SK-N-MC (cell line): ENCODE results near the gene NPBWR2.

Experiments used
- DNase-seq: peaks from one replicate; pipeline ENCODE4 v3.0.0-alpha.2; 2011; ENCODE audit warnings: low read depth, low spot score
- H3K27ac ChIP-seq: fragments of 200-600 bp; sonication (generic); 2 replicates; pipeline ENCODE4 v1.5.1; 2016; ENCODE audit warnings: mixed run types
- H3K36me3 ChIP-seq: fragments of 200-600 bp; sonication (generic); 2 replicates; pipeline ENCODE4 v1.6.1; 2017; ENCODE audit warnings: antibody characterized with exemption, low read length, mixed read lengths; ENCODE audit not compliant: insufficient read depth
- H3K4me3 ChIP-seq: fragments of 200-600 bp; sonication (generic); 2 replicates; pipeline ENCODE4 v1.5.1; 2016
- H3K9ac ChIP-seq: fragments of 200-600 bp; sonication (generic); 2 replicates; pipeline ENCODE4 v1.8.0; 2017; ENCODE audit warnings: mixed run types, mixed read lengths; ENCODE audit not compliant: insufficient read length
- H3K9me3 ChIP-seq: fragments of 200-600 bp; sonication (generic); 2 replicates; pipeline ENCODE4 v1.6.1; 2017; ENCODE audit warnings: low read depth, mild to moderate bottlenecking, antibody characterized with exemption, low read length, moderate library complexity, mixed read lengths
- EZH2 ChIP-seq: fragments of 200-600 bp; sonication (generic); IDR thresholded peaks from one replicate; pipeline ENCODE4 v1.6.1; 2017; ENCODE audit warnings: antibody characterized with exemption
- FOXP2 ChIP-seq: optimal IDR thresholded peaks from 2 replicates; pipeline ENCODE3; 2011; ENCODE audit warnings: mild to moderate bottlenecking, moderate library complexity; ENCODE audit not compliant: insufficient read depth; ENCODE audit errors: extremely low read length, control extremely low read depth
- POLR2AphosphoS5 ChIP-seq: IDR thresholded peaks from 2 replicates; pipeline ENCODE4 v1.6.1; 2012; ENCODE audit warnings: mild to moderate bottlenecking, low read depth, low read length, borderline replicate concordance

Gene NPBWR2

DNA sequence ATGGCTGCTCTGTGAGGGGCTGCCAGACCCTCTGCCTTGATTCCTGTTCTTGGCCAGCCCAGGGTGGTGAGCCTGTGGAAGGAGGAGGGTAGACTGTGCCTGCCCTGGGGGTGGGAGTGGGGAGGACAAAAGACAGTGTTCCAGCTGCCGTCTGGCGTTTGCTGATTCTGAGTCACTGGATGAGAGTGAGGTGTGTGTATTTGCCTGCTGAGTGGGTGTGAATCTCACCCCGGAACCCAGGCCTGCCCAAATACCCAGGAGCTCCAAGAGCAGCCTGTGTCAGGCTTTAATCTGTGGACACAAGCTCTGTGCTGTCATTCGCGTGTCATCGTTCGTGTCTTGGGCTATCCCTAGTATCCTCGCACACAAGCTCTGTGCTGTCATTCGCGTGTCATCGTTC lies 20.6 kb downstream of the NPBWR2 start:
- Histone ChIP-seq H3K4me3 (no peak overlapping the region), H3K27ac (no peak overlapping the region), H3K36me3 (no peaks in the 10 kb centered on the region), H3K9me3 (no peaks in the 10 kb centered on the region), H3K9ac (no peak overlapping the region)
- no peak for DNase-seq
- TF ChIP-seq EZH2 (no peak), POLR2AphosphoS5 (no peak), FOXP2 (no peak)

- no peak overlapping the region for H3K27ac ChIP-seq
- TF ChIP-seq POLR2AphosphoS5 (no peak), EZH2 (no peak), FOXP2 (no peak)
- no peaks in the 10 kb centered on the region for H3K36me3 ChIP-seq
- peak overlapping the region; percentile 82; the same call in 1 of the 2 replicates for H3K4me3 ChIP-seq
- no peaks in the 10 kb centered on the region for H3K9me3 ChIP-seq
- H3K9ac ChIP-seq, result no peak overlapping the region
- DNase-seq, result no peak
Observed at GRCh38 chr20:64084685-64085152, 22.6 kb downstream of the NPBWR2 start.

DNA sequence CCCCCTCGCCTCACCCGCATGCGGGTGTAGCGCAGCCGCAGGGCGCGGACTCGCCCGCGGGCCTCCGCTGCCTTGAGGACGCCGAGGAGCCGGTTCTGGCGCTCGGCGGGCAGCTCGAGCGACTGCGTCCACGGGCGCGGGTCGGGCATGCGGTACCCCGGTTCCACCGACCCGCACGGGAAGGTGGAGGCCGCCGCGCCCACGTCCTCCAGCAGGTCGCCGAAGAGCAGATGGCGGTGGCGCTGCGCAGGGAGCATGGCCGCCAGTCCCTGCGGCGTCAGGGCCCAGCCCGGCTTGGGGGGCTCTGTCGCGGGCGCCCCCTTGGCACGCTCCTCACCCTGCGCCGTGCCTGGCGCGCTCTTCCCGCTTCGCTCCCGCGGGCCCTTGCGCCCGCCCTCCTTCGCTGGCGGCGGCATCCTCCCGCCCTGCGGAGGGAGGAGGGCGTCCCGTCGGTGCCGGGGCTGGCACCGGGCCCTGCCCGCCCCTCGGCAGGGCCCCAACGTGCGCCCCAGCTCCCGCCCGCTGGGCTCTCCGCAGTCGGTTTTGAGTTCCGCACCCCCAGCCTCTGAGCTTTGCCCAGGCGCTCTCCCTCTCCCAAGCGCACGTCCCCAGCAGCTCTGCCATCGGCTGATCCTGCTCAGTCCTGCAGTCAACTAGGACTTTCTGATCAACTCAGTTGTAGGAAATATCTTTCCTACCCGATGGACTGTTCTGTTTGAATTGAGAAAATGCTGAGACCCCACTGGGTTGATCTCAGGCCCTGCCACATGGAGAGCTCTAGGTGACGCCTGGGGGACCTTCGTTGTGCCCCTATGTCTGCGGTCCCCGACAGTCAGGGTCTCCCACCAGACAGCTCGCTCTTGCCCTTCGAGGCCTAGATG lies 23.3 kb downstream of the NPBWR2 start, which contains the start of gene LKAAEAR1:
Gene LKAAEAR1 (minus strand): TSS at position 595 of the 881 bp plus-strand sequence. CDS start 179 bp downstream, at position 416.
- no peak for TF ChIP-seq POLR2AphosphoS5
- Histone ChIP-seq H3K27ac (no peak within 1 kb of the TSS), H3K4me3 (peak within 1 kb of the TSS; percentile 82), H3K9me3 (no peaks in the 10 kb centered on the region), H3K36me3 (no peaks in the 10 kb centered on the region), H3K9ac (no peak within 1 kb of the TSS)
- no peak for DNase-seq

- H3K9me3 ChIP-seq, result no peaks in the 10 kb centered on the region
- no peak for DNase-seq
- H3K9ac ChIP-seq, result no peak overlapping the region
- no peak for TF ChIP-seq POLR2AphosphoS5
- H3K4me3 ChIP-seq, result peak overlapping the region; percentile 82
- no peak overlapping the region for H3K27ac ChIP-seq
- H3K36me3 ChIP-seq, result no peaks in the 10 kb centered on the region
Observed at GRCh38 chr20:64083378-64083803, 24.0 kb downstream of the NPBWR2 start.

DNA sequence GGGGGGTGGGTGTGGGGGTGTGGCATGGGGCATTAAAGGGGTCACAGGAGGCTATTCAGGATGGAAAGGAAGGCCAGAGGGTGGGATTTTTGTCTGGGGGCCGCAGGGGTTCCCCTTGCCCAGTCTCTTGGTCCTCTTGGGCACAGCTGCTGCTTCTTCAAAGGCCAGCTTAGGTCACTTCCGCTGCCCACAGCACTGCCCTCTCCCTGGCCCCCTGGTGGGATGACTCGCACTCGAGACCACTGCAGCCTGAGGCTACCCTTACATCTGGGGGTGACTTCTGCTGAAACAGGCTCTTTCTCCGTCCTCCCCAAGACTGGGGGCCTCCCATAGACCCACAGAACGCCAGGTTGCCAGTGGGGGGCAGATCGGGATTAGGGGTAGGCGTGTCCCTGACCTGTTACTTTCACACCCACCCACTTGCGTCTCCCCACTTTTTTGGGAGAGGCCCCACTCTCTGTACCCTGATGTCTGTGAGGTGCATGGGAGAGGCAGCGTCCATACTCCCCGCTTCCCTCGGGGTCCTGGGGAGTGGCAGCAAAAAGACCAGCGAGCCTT lies 24.5 kb downstream of the NPBWR2 start:
- DNase-seq, result no peak
- TF ChIP-seq EZH2 (no peak), POLR2AphosphoS5 (no peak), FOXP2 (no peak)
- H3K27ac ChIP-seq, result no peak overlapping the region

GRCh38 chr20:64082126-64082731 lies 25.1 kb downstream of the NPBWR2 start:
- no peaks in the 10 kb centered on the region for H3K9me3 ChIP-seq
- TF ChIP-seq EZH2 (no peak), FOXP2 (no peak), POLR2AphosphoS5 (no peak)
- no peak overlapping the region for H3K9ac ChIP-seq
- no peak overlapping the region for H3K27ac ChIP-seq
- H3K4me3 ChIP-seq, result no peak overlapping the region
- H3K36me3 ChIP-seq, result no peaks in the 10 kb centered on the region
- no peak for DNase-seq

More for the DNA sequence above, 24.5 kb downstream of the NPBWR2 start:
- Histone ChIP-seq H3K9me3 (no peaks in the 10 kb centered on the region), H3K4me3 (peak overlapping the region; percentile 82), H3K9ac (no peak overlapping the region), H3K36me3 (no peaks in the 10 kb centered on the region)

DNA sequence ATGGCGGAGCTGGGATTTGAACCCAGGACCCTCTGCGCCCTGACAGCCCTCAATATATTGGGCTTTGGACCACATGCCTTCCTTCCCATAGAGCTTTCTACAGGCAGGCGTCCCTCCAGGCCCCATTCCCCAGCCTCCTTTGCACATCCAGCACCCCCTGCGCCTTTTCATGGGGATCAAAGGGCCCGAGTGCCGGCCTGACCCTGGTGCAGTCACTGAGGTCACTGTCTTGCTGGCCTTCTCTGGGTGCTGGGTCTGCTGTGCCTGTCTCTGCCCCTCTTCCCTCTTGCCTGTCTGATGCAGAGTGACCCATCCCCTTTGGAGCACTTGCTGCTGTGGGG lies 25.8 kb downstream of the NPBWR2 start:
- DNase-seq, result no peak
- no peak for TF ChIP-seq EZH2
- no peak for TF ChIP-seq FOXP2
- TF ChIP-seq POLR2AphosphoS5, result no peak
- Histone ChIP-seq H3K9me3 (no peaks in the 10 kb centered on the region), H3K4me3 (no peak overlapping the region), H3K36me3 (no peaks in the 10 kb centered on the region), H3K9ac (no peak overlapping the region), H3K27ac (no peak overlapping the region)

DNA sequence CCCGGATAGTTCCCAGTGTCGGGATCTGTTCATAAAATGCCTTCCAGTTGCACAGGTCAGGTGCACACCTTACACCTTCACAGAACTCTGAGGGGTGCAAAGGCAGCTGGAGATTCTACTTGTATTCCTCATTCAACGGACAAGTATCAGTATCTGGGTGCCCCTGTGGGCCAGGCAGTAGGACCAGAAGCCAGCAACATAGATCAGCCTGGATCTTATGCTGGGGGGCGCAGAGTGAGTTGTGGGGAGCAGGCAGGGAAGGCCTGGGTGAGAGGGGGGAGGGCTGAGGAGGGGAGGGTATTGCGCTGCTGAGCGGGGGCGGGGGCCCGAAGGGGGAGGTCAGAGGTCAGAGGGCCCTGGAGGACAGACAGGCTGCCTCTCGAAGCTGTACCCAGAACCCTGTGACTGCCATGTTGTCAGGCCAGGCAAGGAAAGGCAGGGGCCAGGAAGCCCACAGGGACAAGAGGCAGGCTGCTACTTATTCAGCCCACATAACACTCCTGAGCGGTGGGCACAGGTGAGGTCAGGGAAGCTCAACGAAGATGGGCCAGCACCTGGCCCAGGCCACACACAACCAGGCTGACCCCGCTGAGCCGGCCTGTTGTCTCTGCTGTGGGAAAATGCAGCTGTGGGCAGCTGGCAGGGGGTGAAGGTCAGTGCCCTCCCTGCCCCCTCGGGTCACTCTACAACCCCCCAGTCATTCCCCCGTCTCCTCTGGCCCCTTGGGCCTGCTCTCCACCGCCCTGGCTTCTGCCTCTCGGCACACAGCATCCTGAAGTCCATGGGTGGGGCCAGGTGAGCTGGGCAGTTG lies 26.3 kb downstream of the NPBWR2 start:
- no peak for DNase-seq
- H3K9me3 ChIP-seq, result no peaks in the 10 kb centered on the region
- no peak overlapping the region for H3K9ac ChIP-seq
- no peaks in the 10 kb centered on the region for H3K36me3 ChIP-seq
- no peak overlapping the region for H3K4me3 ChIP-seq
- no peak overlapping the region for H3K27ac ChIP-seq
- TF ChIP-seq FOXP2 (no peak), EZH2 (no peak), POLR2AphosphoS5 (no peak)
